SU-DHL-6 (cell line): ENCODE data around the gene CATSPERZ.

Source experiments
- H2AFZ ChIP-seq: fragments of 200-600 bp; sonication (generic); 2 replicates; pipeline ENCODE4 v1.6.1; 2014; ENCODE audit warnings: low read depth, mild to moderate bottlenecking, moderate library complexity, mixed read lengths, antibody characterized with exemption, low read length; ENCODE audit not compliant: severe bottlenecking
- H3F3A ChIP-seq: fragments of 200-600 bp; shearing (Covaris generic); 2 replicates; pipeline ENCODE4 v1.6.0; 2016; ENCODE audit warnings: antibody characterized with exemption, mild to moderate bottlenecking; ENCODE audit not compliant: insufficient read depth
- H3K27ac ChIP-seq: fragments of 200-600 bp; sonication (generic); 2 replicates; pipeline ENCODE4 v1.5.1; 2016; ENCODE audit warnings: low read depth, mild to moderate bottlenecking, low read length, moderate library complexity, mixed read lengths
- H3K27me3 ChIP-seq: fragments of 200-600 bp; sonication (generic), shearing (Covaris generic); 2 replicates; pipeline ENCODE4 v1.6.0; 2014; ENCODE audit warnings: mild to moderate bottlenecking, low read length
- H3K36me3 ChIP-seq: fragments of 200-600 bp; sonication (generic); 2 replicates; pipeline ENCODE4 v1.6.1; 2014; ENCODE audit warnings: mild to moderate bottlenecking, low read length, mixed read lengths
- H3K4me2 ChIP-seq: fragments of 300-600, 200-600 bp; shearing (Covaris generic), sonication (generic); 2 replicates; pipeline ENCODE4 v1.6.0; 2014; ENCODE audit warnings: low read length, low read depth, mild to moderate bottlenecking; ENCODE audit not compliant: poor library complexity, severe bottlenecking
- H3K4me3 ChIP-seq: fragments of 200-600 bp; sonication (generic); 2 replicates; pipeline ENCODE4 v1.5.1; 2014; ENCODE audit warnings: antibody characterized with exemption, low read length, mild to moderate bottlenecking, mixed read lengths; ENCODE audit not compliant: insufficient read depth, poor library complexity, severe bottlenecking
- H3K79me2 ChIP-seq: fragments of 200-600 bp; sonication (generic); 2 replicates; pipeline ENCODE4 v1.6.1; 2014; ENCODE audit warnings: mild to moderate bottlenecking, low read length, moderate library complexity; ENCODE audit not compliant: insufficient read depth
- H3K9ac ChIP-seq: fragments of 200-600 bp; sonication (generic); 2 replicates; pipeline ENCODE4 v1.7.0; 2014; ENCODE audit warnings: mild to moderate bottlenecking, low read length
- H3K9me2 ChIP-seq: fragments of 200-600 bp; sonication (generic); replicated peaks from 2 replicates; pipeline ENCODE4 v1.6.1; 2014; ENCODE audit warnings: low read length; ENCODE audit not compliant: insufficient read depth
- H3K9me3 ChIP-seq: fragments of 200-600 bp; sonication (generic); 2 replicates; pipeline ENCODE4 v1.6.1; 2014; ENCODE audit warnings: low read length, mixed read lengths; ENCODE audit not compliant: insufficient read depth
- H4K20me1 ChIP-seq: fragments of 200-600 bp; sonication (generic); 2 replicates; pipeline ENCODE4 v1.6.1; 2014; ENCODE audit warnings: low read depth, mild to moderate bottlenecking, antibody characterized with exemption, low read length, moderate library complexity, mixed read lengths
- CTCF ChIP-seq: fragments of 200-600 bp; sonication (generic); IDR thresholded peaks from one replicate; pipeline ENCODE4 v1.5.1; 2017; ENCODE audit warnings: antibody characterized with exemption, mild to moderate bottlenecking, low read length, moderate library complexity; ENCODE audit not compliant: insufficient read depth, poor library complexity, severe bottlenecking
- EZH2phosphoT487 ChIP-seq: fragments of 200-600 bp; sonication (generic), shearing (Covaris generic); conservative IDR thresholded peaks from 2 replicates; pipeline ENCODE4 v1.6.1; 2018; ENCODE audit warnings: mild to moderate bottlenecking, antibody characterized with exemption, low read length, moderate library complexity, mixed read lengths

The CATSPERZ gene

DNA sequence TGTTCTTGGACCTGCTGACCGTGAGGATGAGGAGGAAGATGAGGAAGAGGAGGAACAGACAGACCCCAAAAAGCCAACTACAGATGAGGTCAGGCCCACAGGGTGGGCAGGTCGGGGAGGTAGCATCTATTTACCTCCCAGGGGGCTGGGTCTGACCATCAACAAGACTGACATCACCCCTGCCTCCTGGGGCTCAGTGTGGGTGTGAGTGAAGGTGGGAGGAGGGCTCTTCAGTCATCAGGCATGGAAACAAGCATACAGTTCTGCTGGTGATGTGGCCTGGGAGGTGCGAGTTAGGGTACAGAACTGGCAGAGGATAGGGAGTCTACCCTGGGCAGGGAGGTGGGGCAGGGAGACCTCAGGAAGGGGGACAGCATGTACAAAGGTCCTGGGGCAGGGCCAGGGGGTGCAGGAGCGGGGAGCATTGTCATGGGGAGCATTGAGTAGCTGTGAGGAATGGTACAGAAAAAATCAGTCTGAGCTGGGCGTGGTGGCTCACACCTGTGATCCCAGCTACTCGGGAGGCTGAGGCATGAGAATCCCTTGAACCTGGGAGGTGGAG, 39.9 kb upstream of the CATSPERZ start:
- no peak overlapping the region for H2AFZ ChIP-seq
- no peaks in the 10 kb centered on the region for H3K36me3 ChIP-seq

DNA sequence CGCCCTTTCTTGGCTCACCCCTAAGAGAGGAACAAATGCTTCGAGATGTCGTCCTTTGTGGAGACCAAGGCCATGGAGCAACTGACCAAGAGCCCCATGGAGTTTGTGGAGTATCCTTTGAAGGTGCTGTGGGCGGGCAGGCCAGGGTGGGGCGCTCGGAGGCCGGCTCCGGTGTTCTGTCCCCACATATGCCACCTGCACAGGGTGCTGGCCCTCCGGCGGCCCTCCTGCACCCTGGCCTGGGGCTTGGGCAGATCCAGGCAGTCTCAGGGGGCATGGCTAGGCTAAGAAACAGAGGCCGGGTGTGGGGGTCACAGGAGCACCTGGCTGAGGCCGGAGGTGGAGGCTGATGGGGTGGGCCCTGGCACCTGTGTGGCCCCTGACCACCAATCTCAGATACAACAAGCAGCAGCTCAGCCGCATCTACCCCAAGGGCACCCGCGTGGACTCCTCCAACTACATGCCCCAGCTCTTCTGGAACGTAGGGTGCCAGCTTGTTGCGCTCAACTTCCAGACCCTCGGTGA, 38.5 kb upstream of the CATSPERZ start:
- Histone ChIP-seq H3K79me2 (no peaks in the 10 kb centered on the region), H3K27ac (no peak overlapping the region), H4K20me1 (no peaks in the 10 kb centered on the region), H3K4me2 (no peak overlapping the region), H3F3A (no peaks in the 10 kb centered on the region), H3K36me3 (no peaks in the 10 kb centered on the region), H3K4me3 (no peak overlapping the region), H3K9me3 (no peaks in the 10 kb centered on the region), H2AFZ (no peak overlapping the region), H3K27me3 (no peaks in the 10 kb centered on the region), H3K9me2 (no peaks in the 10 kb centered on the region), H3K9ac (no peak overlapping the region)
- TF ChIP-seq EZH2phosphoT487 = no peak
- no peak for TF ChIP-seq CTCF

More for the DNA sequence above, 39.9 kb upstream of the CATSPERZ start:
- H4K20me1 ChIP-seq = no peaks in the 10 kb centered on the region
- TF ChIP-seq CTCF (no peak), EZH2phosphoT487 (no peak)
- no peaks in the 10 kb centered on the region for H3K79me2 ChIP-seq
- H3K27ac ChIP-seq = no peak overlapping the region
- H3K9me2 ChIP-seq = no peaks in the 10 kb centered on the region
- H3K9ac ChIP-seq = no peak overlapping the region
- H3F3A ChIP-seq = no peaks in the 10 kb centered on the region
- no peak overlapping the region for H3K4me3 ChIP-seq
- H3K27me3 ChIP-seq = no peaks in the 10 kb centered on the region
- H3K4me2 ChIP-seq = no peak overlapping the region
- H3K9me3 ChIP-seq = no peaks in the 10 kb centered on the region

DNA sequence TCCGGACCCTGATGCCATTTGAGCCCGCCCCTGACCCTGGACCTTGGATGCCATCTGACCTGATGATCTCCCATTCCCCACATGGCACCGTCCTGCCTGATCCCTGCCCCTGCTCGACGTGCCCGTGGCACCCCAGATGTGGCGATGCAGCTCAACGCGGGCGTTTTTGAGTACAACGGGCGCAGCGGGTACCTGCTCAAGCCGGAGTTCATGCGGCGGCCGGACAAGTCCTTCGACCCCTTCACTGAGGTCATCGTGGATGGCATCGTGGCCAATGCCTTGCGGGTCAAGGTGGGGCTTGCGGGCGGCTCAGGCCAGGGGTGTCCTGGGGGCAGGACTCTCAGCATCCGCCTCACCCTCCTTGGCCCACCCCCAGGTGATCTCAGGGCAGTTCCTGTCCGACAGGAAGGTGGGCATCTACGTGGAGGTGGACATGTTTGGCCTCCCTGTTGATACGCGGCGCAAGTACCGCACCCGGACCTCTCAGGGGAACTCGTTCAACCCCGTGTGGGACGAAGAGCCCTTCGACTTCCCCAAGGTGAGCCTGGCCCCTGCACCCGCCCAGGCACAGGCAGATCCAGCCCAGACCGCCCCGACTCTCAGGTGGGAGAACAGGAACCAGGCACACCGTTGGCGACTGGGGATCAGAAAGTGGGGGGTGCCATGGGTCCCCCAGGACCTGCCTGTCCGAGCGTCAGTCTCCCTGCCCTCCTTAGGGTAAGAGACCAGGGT, 37.7 kb upstream of the CATSPERZ start:
- Histone ChIP-seq H3K27me3 (no peaks in the 10 kb centered on the region), H3K4me3 (no peak overlapping the region), H3K27ac (no peak overlapping the region), H3K9ac (no peak overlapping the region), H4K20me1 (no peaks in the 10 kb centered on the region), H3K79me2 (no peaks in the 10 kb centered on the region), H3K9me2 (no peaks in the 10 kb centered on the region), H3K4me2 (no peak overlapping the region), H3K36me3 (no peaks in the 10 kb centered on the region), H3F3A (no peaks in the 10 kb centered on the region), H2AFZ (no peak overlapping the region), H3K9me3 (no peaks in the 10 kb centered on the region)
- TF ChIP-seq CTCF (no peak), EZH2phosphoT487 (no peak)
